Fibroblast of upper back skin (primary cell): ENCODE data around the gene CCDC85B.

Experiments
- DNase-seq: peaks from one replicate; pipeline ENCODE4 v3.0.0-alpha.2; 2013

Gene CCDC85B

GRCh38 chr11:65857853-65858680, 32.4 kb upstream of the CCDC85B start, which contains the start of gene CFL1:
CFL1 (minus strand) TSS chr11:65858180; CDS start chr11:65858099, 81 bp downstream.
- DNase-seq, result peak; percentile 98

GRCh38 chr11:65858681-65859087, 31.8 kb upstream of the CCDC85B start:
- no peak for DNase-seq

DNA sequence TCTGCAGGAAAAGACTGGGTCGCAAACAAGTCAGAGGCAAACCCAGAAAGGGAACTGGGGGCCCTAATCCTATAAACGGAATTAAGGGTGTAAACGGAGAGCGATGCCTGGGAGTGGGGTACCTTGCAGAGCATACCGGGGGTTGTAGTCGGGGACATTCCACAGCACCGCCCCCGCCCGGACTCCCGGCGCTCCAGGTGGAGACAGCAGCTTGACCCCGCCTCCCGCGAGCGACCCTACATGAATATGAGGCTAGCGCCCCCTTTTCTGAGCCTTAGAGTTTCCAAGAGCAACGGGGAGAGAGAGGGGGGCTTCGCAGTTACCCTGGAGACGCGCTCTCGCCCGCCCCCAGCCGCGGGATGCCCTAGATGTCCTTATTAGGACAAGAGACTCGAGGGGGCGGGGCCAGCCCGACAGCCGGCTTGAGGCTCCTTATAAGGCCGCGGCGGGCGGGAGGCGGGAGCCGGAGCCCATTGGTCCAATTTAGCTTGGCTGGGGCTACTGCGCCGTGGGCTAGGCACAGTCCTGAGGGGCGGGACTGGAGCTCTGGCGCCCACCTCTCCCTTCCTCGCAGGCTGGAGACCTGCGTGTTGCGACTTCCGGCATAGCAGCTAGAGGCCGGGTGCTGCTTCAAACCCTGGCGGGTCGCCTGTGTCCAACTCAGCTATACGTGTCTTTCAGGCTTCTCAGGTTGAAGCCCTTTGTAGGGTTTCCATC, 31.2 kb upstream of the CCDC85B start:
- DNase-seq, result peak; percentile 100

DNA sequence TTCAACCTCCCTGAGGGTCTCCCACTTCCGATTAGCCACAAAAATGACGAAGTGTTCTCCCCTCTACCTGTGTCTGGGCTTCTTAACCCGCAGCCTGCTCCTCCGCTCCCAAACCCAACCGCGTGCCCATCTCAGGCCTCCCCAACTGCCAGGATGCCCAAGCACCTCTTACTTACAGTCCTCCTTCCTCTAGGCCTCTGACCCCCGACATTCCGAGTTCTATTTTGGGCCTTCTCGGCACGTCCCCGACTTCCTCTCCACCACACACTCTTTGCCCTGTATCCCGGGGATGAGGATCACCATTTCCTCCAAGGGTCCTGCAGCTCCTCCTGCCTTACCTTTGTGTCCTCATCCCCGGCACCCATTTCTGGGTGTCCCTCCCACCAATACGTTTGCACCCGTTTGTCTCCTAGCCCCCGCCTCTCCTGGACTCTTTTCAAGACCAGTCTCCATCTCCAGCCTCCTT, 30.6 kb upstream of the CCDC85B start:
- DNase-seq, result no peak

DNA sequence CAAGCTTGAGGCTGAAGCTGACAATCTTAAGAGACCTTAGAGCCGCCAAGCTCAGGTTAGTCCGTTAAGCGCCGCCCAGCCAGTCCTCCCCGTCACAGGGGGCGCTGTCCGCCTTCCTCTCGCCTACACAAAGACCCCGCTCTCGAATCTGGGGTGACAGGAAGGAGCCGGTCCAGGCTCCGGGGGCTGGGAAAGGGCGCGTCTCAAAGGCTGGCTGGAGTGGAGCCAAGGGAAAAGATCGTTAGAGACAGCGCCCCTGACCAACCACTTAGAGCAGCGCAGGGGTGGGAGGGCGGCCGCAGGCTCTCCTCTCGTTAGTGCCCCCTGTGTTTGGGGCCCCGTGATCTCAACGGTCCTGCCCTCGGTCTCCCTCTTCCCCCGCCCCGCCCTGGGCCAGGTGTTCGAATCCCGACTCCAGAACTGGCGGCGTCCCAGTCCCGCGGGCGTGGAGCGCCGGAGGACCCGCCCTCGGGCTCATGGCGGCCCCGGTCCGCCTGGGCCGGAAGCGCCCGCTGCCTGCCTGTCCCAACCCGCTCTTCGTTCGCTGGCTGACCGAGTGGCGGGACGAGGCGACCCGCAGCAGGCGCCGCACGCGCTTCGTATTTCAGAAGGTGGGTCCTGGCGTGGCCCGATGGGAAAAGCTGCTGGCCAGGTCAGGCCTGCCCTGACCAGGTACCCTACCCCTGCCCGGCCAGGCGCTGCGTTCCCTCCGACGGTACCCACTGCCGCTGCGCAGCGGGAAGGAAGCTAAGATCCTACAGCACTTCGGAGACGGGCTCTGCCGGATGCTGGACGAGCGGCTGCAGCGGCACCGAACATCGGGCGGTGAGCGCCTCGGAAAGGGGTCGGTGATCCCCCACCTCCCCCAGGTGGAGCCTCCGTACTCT, 30.0 kb upstream of the CCDC85B start, which contains the start of gene MUS81:
Gene MUS81 (plus strand): TSS at position 156 of the 887 bp plus-strand sequence. CDS start 321 bp downstream, at position 477.
- DNase-seq, result peak; percentile 99

GRCh38 chr11:65861165-65861505, 29.3 kb upstream of the CCDC85B start:
- no peak for DNase-seq

DNA sequence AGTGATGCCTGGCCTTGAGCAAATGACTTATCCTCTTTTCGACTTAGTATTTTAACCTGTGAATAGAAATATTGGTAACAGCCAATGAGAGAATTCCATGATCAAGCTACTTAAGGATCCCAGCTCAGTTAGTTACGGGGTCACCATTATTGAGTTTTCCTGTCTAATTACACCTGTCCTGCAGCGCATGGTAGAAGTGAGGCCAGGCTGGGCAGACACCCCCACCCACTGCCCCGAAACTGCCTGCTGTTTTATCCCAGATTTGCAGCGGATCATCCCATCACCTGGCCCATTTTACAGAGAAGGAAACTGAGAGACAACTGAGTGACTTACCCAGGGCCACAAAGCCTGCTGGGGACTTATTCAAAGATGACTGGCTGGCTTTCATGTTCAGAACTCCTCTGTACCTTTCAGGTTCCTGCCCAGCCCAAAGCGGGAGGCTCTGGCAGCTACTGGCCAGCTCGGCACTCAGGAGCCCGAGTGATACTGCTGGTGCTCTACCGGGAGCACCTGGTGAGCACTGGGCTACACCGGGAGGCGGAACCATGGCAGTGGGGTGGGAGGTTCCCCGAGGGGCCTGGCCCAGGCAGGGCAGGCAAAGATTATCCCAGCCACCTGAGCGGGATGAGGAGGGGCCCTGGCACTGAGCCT, 28.8 kb upstream of the CCDC85B start:
- no peak for DNase-seq

GRCh38 chr11:65862191-65862735, 28.2 kb upstream of the CCDC85B start:
- DNase-seq, result no peak

GRCh38 chr11:65862941-65863888, 27.3 kb upstream of the CCDC85B start:
- no peak for DNase-seq

DNA sequence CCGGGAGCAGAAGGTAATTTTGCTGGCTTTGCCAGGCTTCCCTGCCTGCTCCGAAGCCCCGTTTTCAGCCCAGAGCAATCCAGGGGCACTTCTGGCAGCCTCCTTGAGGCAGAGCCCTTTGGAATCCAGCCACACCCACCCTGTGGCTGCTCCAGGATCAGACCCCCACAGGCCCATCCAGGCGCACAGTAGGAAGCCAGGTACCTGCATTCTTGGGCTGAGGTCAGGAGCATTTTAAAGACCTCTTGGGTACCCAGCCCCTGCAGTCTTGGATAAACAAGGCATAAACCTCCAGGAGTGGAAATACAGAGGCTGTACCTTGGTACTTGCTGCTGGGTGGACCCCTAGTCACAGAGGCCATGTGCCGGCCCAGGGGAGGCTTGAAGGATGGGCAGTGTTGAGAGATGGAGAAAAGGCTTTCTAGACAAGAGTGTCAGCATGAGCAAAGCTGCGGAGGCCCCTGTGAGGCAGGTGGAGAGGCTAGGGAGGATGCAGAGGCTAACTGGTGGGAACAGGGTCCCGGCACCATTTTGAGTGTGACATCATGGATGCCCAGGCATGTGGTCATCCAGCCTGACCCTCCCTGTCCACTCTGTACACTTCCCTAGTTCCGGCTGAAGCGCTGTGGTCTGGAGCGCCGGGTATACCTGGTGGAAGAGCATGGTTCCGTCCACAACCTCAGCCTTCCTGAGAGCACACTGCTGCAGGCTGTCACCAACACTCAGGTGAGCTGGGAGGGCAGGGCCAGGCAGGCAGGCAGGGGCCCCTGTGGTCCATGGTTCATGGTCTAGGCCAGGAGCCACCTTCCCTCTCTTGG, 26.4 kb upstream of the CCDC85B start:
- no peak for DNase-seq

GRCh38 chr11:65864706-65865471, 25.6 kb upstream of the CCDC85B start:
- no peak for DNase-seq

DNA sequence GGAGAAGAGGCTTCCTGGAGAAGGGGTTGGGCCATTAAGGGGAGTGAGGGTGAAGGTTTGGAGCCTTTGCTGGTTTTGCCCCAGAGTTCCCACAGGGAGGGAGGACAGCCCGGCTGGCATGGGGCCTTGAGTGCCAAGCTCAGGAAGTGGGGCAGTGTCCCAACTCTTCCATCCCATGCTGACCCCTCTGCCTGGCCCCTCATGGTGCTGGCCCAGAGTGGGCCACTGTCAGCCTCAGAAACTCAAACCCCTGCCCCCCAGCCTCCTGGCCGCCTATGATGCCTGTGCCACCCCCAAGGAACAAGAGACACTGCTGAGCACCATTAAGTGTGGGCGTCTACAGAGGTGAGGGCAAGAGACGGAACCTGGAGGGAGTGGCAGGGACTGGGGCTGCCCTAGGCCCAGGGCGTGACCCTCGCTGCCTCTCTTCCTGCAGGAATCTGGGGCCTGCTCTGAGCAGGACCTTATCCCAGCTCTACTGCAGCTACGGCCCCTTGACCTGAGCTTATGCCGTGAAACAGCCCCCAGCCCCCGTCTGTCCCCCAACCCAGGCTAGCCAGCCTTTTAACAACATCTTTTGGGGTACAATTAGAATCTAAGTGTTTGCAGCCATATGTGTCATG, 24.8 kb upstream of the CCDC85B start:
- DNase-seq, result no peak

DNA sequence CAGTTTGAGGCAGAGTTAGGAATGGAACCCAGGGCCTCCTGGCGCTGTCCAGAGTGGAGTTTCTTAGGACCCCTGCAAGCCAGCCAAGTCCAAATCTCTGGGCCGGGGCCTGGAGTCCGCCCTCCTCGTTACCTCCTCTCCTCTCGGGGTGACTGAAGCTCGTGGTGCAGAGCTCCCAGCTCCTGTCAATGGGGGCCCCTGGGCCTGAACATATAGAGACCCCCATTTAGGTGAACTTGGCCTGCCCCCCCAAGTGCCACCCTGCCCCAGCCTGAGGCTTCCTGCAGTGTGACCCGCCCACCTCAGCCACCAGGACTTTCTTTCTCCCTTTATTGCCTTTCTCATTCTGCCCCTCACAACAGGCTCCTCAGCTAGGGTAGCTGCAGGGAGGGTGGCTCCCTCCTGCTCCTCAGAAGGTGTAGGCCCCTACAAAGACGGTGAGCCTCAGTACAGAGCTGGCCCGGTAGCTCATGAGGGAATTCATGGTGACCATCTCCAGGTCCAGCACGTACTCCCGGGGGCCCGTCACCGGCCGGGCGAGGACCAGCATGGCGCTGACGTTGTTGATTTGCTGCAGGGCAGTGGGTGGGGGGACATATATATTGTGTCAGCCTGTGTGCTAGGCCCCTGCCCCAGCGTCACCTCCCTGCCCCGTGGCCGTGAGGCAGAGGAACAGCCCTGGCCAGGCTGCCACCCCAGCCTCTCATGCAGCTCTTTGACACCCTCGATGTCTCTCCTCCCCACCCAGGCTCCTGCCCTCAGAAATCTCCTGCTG, 23.8 kb upstream of the CCDC85B start:
- DNase-seq, result no peak

DNA sequence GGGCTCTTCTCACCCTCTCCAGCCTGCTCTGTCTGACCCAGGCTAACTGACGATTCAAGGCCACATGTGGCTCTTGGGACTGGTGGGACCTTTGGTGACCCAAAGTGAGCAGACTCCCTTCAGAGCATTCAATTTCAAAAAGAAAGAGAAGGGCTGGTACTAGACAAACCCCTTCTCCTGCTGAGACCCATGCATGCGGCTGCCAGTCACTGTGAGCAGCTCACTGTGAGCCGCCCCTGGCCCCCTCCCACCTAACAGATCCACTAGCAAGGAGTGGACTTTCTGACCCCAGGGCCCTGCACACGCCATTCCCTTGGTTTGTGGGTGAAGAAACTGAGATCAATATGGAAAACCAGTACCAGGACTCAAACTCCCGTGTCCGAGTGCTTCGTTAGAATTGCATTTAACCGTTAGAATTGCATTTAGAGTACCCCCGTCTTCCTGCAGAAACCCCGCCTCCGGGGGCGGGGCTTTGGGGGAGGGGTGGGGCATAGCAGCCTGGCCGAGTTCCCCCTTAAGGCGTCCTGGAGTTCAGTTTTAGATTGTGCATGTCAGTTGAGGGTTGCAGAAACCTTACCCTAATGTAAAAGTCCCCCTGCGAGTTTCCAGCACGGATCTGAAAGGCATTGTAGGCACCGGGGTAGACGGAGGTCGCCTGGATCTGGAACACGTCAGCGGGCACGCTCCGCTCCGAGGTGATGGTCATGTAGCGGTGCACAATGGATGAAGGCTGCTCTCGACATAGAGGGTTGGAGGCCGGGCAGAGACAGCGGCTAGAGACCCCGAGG, 23.0 kb upstream of the CCDC85B start:
- no peak for DNase-seq

GRCh38 chr11:65868076-65868667, 22.3 kb upstream of the CCDC85B start:
- DNase-seq, result no peak

DNA sequence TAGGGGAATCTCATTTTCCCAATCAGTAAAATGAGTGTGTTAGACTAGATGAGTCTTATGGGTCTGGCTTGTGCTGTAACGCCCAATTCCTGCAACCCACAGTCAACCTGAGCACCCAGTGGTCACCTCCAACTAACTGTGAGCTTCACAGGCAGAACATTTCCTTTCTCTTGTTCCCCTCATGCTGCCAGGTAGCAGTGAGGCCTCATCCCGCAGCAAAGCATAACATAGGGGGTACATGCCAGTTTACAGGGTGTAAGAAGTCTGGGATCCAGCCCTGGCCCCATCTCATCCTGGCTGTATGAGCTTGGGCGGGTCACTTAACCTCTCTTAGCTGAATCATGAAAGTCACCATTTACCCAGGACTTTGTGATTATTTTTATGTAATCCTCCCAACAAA, 21.6 kb upstream of the CCDC85B start:
- no peak for DNase-seq
